HG03066 (cell line): ENCODE results near the gene MX2.
"Not testable (repeated sequence)": the region's sequence is repeated elsewhere in the genome, so short reads cannot be mapped to it uniquely, and the experiment has no call there.

ENCODE experiments used
- ATAC-seq: cut with Tn5 transposase; IDR thresholded peaks from one replicate; pipeline ENCODE4 v1.9.1; 2021; ENCODE audit warnings: low read depth; ENCODE audit not compliant: unreplicated experiment

MX2 gene

GRCh38 chr21:41361786-41362604, at the start of gene MX2:
Gene MX2, plus strand, starts transcription at chr21:41362027. Its CDS starts 14,880 bp downstream, at chr21:41376907.
- ATAC-seq, result peak; percentile 55

- ATAC-seq, result not testable (repeated sequence)
These were observed 48.3 kb upstream of the MX2 start for GRCh38 chr21:41313285-41314164.

- ATAC-seq, result no peak
These were observed 46.1 kb upstream of the MX2 start for GRCh38 chr21:41315726-41316125.

- ATAC-seq, result no peak
These were observed 45.4 kb upstream of the MX2 start, which contains the start of gene FAM3B for GRCh38 chr21:41316200-41317062. Gene FAM3B, plus strand, starts transcription at chr21:41316801. Its CDS starts 79 bp downstream, at chr21:41316880.

GRCh38 chr21:41317063-41317392, 44.8 kb upstream of the MX2 start:
- no peak for ATAC-seq

GRCh38 chr21:41317458-41317857, 44.4 kb upstream of the MX2 start:
- no peak for ATAC-seq

- no peak for ATAC-seq
These were observed 43.6 kb upstream of the MX2 start for GRCh38 chr21:41318218-41318617.

GRCh38 chr21:41319273-41319672, 42.6 kb upstream of the MX2 start:
- ATAC-seq, result no peak

GRCh38 chr21:41321211-41321907, 40.5 kb upstream of the MX2 start:
- no peak for ATAC-seq

- ATAC-seq, result no peak
These were observed 39.8 kb upstream of the MX2 start for GRCh38 chr21:41321908-41322495.

GRCh38 chr21:41322496-41323382, 39.1 kb upstream of the MX2 start:
- ATAC-seq, result no peak

GRCh38 chr21:41325138-41325912, 36.5 kb upstream of the MX2 start:
- ATAC-seq, result no peak

GRCh38 chr21:41326414-41327080, 35.3 kb upstream of the MX2 start:
- no peak for ATAC-seq

GRCh38 chr21:41327753-41328152, 34.1 kb upstream of the MX2 start:
- ATAC-seq, result no peak

GRCh38 chr21:41328660-41329607, 32.9 kb upstream of the MX2 start:
- ATAC-seq, result no peak

GRCh38 chr21:41333752-41334151, 28.1 kb upstream of the MX2 start:
- ATAC-seq, result no peak
